GM06990 (cell line): ENCODE results near the gene SIK2.

ENCODE experiments used
- DNase-seq: peaks from one replicate; pipeline ENCODE4 v3.0.0-alpha.2; 2011; ENCODE audit not compliant: insufficient read length; ENCODE audit errors: extremely low read depth
- H3K27me3 ChIP-seq: replicated peaks from 2 replicates; pipeline ENCODE4 v1.6.0; 2011; ENCODE audit warnings: low read length; ENCODE audit not compliant: control insufficient read depth, insufficient read depth
- H3K36me3 ChIP-seq: 2 replicates; pipeline ENCODE4 v1.5.1; 2011; ENCODE audit warnings: low read length; ENCODE audit not compliant: control insufficient read depth, insufficient read depth
- H3K4me3 ChIP-seq: replicated peaks from 2 replicates; pipeline ENCODE4 v1.5.1; 2011; ENCODE audit warnings: low read depth, mild to moderate bottlenecking, control low read depth, low read length
- CTCF ChIP-seq: IDR thresholded peaks from 2 replicates; pipeline ENCODE4 v1.5.1; 2011; ENCODE audit warnings: low read length, control low read depth, mild to moderate bottlenecking, inconsistent platforms; ENCODE audit not compliant: insufficient read depth, poor library complexity, severe bottlenecking

SIK2 gene

DNA sequence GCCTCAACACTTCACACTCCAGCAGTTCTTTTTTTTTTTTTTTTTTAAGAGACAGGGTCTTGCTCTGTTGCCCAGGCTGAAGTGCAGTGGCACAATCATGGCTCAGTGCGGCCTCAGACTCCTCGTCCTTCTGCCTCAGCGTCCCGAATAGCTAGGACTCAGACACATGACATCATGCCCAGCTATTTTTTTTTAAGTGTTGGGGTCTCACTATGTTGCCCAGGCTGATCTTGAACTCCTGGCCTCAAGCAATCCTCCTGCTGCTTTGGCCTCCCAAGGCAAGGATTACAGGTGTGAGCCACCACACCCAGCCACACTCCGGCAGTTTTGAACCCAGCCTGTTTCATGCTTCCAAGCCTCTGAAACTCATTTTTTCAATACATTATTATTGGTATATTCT, 160.3 kb downstream of the SIK2 start:
- H3K36me3 ChIP-seq = peaks cover 3% of the 10 kb centered on the region
- DNase-seq = no peak

GRCh38 chr11:111762981-111763643, 160.9 kb downstream of the SIK2 start:
- Histone ChIP-seq H3K4me3 (no peak overlapping the region), H3K27me3 (no peaks in the 10 kb centered on the region), H3K36me3 (peaks cover 3% of the 10 kb centered on the region)
- no peak for DNase-seq
- TF ChIP-seq CTCF = peak; percentile 10

More for the DNA sequence above, 160.3 kb downstream of the SIK2 start:
- no peaks in the 10 kb centered on the region for H3K27me3 ChIP-seq
- no peak for TF ChIP-seq CTCF
- H3K4me3 ChIP-seq = no peak overlapping the region

DNA sequence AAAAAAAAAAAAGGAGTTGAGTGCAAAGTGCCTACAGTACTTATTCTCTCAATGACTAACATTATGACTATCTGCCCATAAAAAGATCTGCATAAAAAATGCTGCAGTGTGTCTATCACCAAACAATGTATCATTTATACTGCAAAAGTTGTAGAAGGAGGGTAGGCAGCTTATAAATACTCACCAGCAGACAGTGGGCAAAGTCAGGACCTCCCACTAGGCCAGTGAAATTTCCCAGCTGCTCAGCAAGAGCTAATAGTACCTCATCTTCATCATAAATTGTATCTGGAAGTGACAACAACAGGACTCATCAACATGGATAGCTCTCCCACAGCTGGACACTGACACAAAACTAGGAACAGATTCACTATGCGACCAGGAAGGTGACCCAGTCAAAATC, 162.4 kb downstream of the SIK2 start:
- no peak for TF ChIP-seq CTCF
- peaks cover 3% of the 10 kb centered on the region for H3K36me3 ChIP-seq
- H3K27me3 ChIP-seq = no peaks in the 10 kb centered on the region
- H3K4me3 ChIP-seq = peak overlapping the region; percentile 95
- DNase-seq = no peak

DNA sequence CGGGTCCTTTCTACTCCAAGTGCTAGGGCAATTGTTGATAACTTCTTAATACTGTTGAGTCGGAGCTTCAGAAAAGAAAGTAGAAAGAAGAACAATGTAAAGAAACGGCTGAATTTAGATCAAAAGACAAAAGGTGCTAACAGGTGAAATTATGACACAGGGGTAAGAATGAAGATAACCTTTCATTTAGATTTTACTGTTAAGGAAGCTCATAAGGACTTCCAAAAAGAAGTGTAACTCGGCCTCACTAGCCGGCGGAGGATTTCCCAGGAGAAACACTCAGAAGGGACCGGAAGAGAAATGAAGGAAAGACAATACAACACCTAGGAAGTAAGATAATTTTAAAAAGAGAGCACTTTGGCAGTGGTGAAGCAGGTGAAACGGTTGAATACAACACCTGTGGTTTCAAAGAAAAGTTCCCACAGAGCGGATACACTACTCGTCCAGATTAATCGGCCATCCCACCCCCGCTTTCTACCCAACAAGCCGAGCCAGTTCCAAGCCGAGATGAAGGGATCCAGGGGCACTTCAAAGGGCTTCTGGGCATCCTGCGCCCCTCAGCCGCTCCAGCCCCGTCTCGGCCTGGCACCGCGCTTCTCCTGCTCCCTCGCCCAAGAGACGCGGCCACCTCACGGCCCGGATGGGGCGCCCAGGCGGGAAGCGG, 163.2 kb downstream of the SIK2 start:
- H3K36me3 ChIP-seq = peaks cover 3% of the 10 kb centered on the region
- no peak for DNase-seq
- no peaks in the 10 kb centered on the region for H3K27me3 ChIP-seq
- TF ChIP-seq CTCF = no peak
- peak overlapping the region; percentile 95 for H3K4me3 ChIP-seq

DNA sequence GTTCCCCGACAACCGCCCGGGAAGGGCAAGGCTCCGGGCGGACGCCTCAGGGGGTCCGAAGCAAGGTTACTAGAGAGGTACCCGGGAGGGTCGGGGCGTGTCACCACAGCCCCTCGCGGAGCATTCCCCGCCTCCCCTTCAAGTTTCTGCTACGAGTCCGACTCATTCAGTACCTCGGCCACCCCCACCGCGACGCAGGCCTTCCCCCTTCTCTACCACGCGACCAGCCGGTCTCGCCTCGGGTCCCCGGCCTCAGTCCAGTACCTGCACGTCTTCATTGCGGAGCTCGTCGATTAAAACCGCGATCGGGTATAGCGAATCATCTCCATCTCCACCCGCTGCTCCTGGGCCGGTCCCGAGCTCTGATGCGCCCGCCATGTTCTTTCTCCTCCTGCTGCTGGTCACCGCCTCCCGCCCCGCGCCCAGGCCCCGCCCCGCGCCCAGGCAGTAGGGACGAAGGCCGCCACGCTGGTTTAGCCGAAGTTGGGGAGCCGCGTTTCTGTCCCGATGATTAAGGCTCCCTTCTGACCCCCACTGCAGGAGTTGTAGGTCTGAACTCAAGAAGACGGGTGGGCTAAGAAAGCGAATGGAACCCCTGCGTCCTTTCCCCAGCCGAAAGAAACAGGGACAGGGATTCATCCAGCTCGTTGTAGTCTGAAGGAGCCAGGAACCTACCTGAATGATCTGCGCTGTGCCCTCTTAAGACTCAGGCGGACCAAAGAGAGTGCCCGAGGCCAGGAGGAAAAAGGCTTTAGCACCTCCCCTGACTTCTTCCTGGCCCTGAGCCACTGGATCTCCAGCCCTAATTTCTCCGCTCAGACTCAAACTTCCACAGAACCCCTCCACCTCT, 164.0 kb downstream of the SIK2 start, which contains the start of gene PPP2R1B:
TSS of gene PPP2R1B (minus strand) at position 406 of the 850 bp plus-strand sequence. CDS start at position 378, 28 bp downstream.
- no peaks in the 10 kb centered on the region; the same call in 1 of the 2 replicates for H3K36me3 ChIP-seq
- no peaks in the 10 kb centered on the region for H3K27me3 ChIP-seq
- TF ChIP-seq CTCF = no peak
- H3K4me3 ChIP-seq = peak within 1 kb of the TSS; percentile 95
- peak; percentile 84 for DNase-seq
